Endothelial cell (in vitro differentiated cells): ENCODE measurements around the gene WNT1. TPM values are rescaled to one million over a fixed set of nuclear protein-coding genes. Genes with fewer than 3 reads are reported as not detected.

Experiments
- DNase-seq: peaks from one replicate; pipeline ENCODE4 v3.0.0; 2021; ENCODE audit warnings: low spot score
- H3K27ac Mint-ChIP-seq: one replicate; pipeline ENCODE4 v1.8.0; 2021; ENCODE audit warnings: mixed read lengths, inconsistent platforms; ENCODE audit not compliant: unreplicated experiment
- H3K27me3 Mint-ChIP-seq: one replicate; pipeline ENCODE4 v1.8.0; 2021; ENCODE audit warnings: mild to moderate bottlenecking, moderate library complexity, mixed read lengths, inconsistent platforms; ENCODE audit not compliant: unreplicated experiment
- H3K36me3 Mint-ChIP-seq: one replicate; pipeline ENCODE4 v1.8.0; 2021; ENCODE audit warnings: mild to moderate bottlenecking, low read depth, mixed read lengths, inconsistent platforms; ENCODE audit not compliant: unreplicated experiment
- H3K4me1 Mint-ChIP-seq: one replicate; pipeline ENCODE4 v1.8.0; 2021; ENCODE audit warnings: mild to moderate bottlenecking, mixed read lengths, inconsistent platforms; ENCODE audit not compliant: unreplicated experiment
- H3K4me3 Mint-ChIP-seq: one replicate; pipeline ENCODE4 v1.8.0; 2021; ENCODE audit warnings: mild to moderate bottlenecking, mixed read lengths, inconsistent platforms; ENCODE audit not compliant: unreplicated experiment
- H3K9me3 Mint-ChIP-seq: one replicate; pipeline ENCODE4 v1.8.0; 2021; ENCODE audit warnings: mixed read lengths, inconsistent platforms; ENCODE audit not compliant: unreplicated experiment
- CTCF ChIP-seq: fragments of 200-600 bp; sonication (generic); IDR thresholded peaks from one replicate; pipeline ENCODE4 v1.5.0; 2021; ENCODE audit warnings: antibody characterized with exemption; ENCODE audit not compliant: unreplicated experiment
- total RNA-seq: library from RNA; stranded (reverse); fragmentation: NEBNext Ultra II Directional; extraction: Animal tissue kit (Norgen Biotek cat#: 25700); gene quantifications from one replicate; pipeline ENCODE4 v1.2.1, GENCODE V29; 2021; ENCODE audit not compliant: unreplicated experiment

Gene WNT1
- total RNA-seq, 1 donor from 2014 or later, result not detected

GRCh38 chr12:49026678-49027480 is 48.8 kb downstream of the WNT1 start:
- no peak overlapping the region for H3K4me3 Mint-ChIP-seq
- no peak for TF ChIP-seq CTCF
- H3K4me1 Mint-ChIP-seq, result peaks cover 3% of the 10 kb centered on the region
- H3K27ac Mint-ChIP-seq, result no peak overlapping the region
- peaks cover 21% of the 10 kb centered on the region for H3K27me3 Mint-ChIP-seq
- no peaks in the 10 kb centered on the region for H3K9me3 Mint-ChIP-seq
- peaks cover 57% of the 10 kb centered on the region for H3K36me3 Mint-ChIP-seq
- DNase-seq, result no peak

GRCh38 chr12:49027846-49028555 is 49.9 kb downstream of the WNT1 start:
- TF ChIP-seq CTCF, result no peak
- Mint-ChIP-seq H3K4me1 (no peaks in the 10 kb centered on the region), H3K36me3 (peaks cover 52% of the 10 kb centered on the region), H3K4me3 (no peak overlapping the region), H3K9me3 (no peaks in the 10 kb centered on the region), H3K27ac (no peak overlapping the region), H3K27me3 (peaks cover 21% of the 10 kb centered on the region)
- no peak for DNase-seq

- H3K4me3 Mint-ChIP-seq, result no peak overlapping the region
- peaks cover 49% of the 10 kb centered on the region for H3K36me3 Mint-ChIP-seq
These were observed 50.6 kb downstream of the WNT1 start for GRCh38 chr12:49028666-49029275.

GRCh38 chr12:49030119-49030518 is 52.0 kb downstream of the WNT1 start:
- peaks cover 22% of the 10 kb centered on the region for H3K27me3 Mint-ChIP-seq
- H3K4me1 Mint-ChIP-seq, result no peaks in the 10 kb centered on the region
- peaks cover 55% of the 10 kb centered on the region for H3K36me3 Mint-ChIP-seq
- no peak for DNase-seq
- peak overlapping the region; percentile 69 for H3K4me3 Mint-ChIP-seq
- H3K27ac Mint-ChIP-seq, result peak overlapping the region; percentile 64
- no peak for TF ChIP-seq CTCF
- no peaks in the 10 kb centered on the region for H3K9me3 Mint-ChIP-seq

More at GRCh38 chr12:49028666-49029275, 50.6 kb downstream of the WNT1 start:
- TF ChIP-seq CTCF, result no peak
- no peaks in the 10 kb centered on the region for H3K4me1 Mint-ChIP-seq
- no peak for DNase-seq
- H3K27me3 Mint-ChIP-seq, result peaks cover 22% of the 10 kb centered on the region
- no peaks in the 10 kb centered on the region for H3K9me3 Mint-ChIP-seq
- no peak overlapping the region for H3K27ac Mint-ChIP-seq
